ENCODE results near the gene AKAP6. TPM values are rescaled to one million over a fixed set of nuclear protein-coding genes. Genes with fewer than 3 reads are reported as not detected.

AKAP6 gene
- total RNA-seq, 1 experiment from 2014 or later = 1.9 TPM

GRCh38 chr14:32666308-32666707 is 337.2 kb downstream of the AKAP6 start:
- no peak overlapping the region for H3K27ac ChIP-seq (ENCODE audit: low read depth, low read length)
- H4K20me1 ChIP-seq (ENCODE audit: insufficient read depth) = no peaks in the 10 kb centered on the region
- H3K4me2 ChIP-seq (ENCODE audit: low read length) = no peak overlapping the region
- no peaks in the 10 kb centered on the region for H3K79me2 ChIP-seq (ENCODE audit: insufficient read depth, low read length)
- ChIA-PET POLR2A (no interaction called here), RAD21 (ENCODE audit: low non-redundant PET in 1 of 2, low total read pairs in 2 of 2, uncharacterized antibody in 2 of 2, unreplicated experiment in 2 of 2) (no interaction called here), CTCF (no interaction called here)
- H2AFZ ChIP-seq (ENCODE audit: low read depth, low read length, poor library complexity, severe bottlenecking) = no peak overlapping the region
- H3K4me3 ChIP-seq (replicated peaks in 1 of 2; ENCODE audit: low read depth in 1 of 2, low read length in 2 of 2) = no peak overlapping the region
- no peaks in the 10 kb centered on the region for H3K9me2 ChIP-seq (ENCODE audit: insufficient read depth)
- H3K4me1 ChIP-seq (ENCODE audit: control insufficient read depth in 1 of 2, insufficient read depth in 2 of 2, low read length in 2 of 2) = no peaks in the 10 kb centered on the region
- intact Hi-C loops (cut with micrococcal nuclease) = no loop called here
- DNase-seq (ENCODE audit: low read depth, low spot score) (no peak), ATAC-seq (no peak)
- peaks cover 15% of the 10 kb centered on the region; the same call in 1 of the 2 replicates for H3K27me3 ChIP-seq (ENCODE audit: insufficient read depth, low read length)
- TF ChIP-seq EZH2 (IDR thresholded peaks at IDR 0.05) = no peak
- BruUV-seq (replicated peaks) = no TSS peak
- no peak overlapping the region for H3K9ac ChIP-seq (ENCODE audit: low read length)
- no peaks in the 10 kb centered on the region for H3K36me3 ChIP-seq (ENCODE audit: control insufficient read depth in 1 of 2, insufficient read depth in 2 of 2, low read length in 2 of 2)
- H3K9me3 ChIP-seq (ENCODE audit: control insufficient read depth in 1 of 2, insufficient read depth in 1 of 2, low read depth in 1 of 2, low read length in 2 of 2) = no peaks in the 10 kb centered on the region

DNA sequence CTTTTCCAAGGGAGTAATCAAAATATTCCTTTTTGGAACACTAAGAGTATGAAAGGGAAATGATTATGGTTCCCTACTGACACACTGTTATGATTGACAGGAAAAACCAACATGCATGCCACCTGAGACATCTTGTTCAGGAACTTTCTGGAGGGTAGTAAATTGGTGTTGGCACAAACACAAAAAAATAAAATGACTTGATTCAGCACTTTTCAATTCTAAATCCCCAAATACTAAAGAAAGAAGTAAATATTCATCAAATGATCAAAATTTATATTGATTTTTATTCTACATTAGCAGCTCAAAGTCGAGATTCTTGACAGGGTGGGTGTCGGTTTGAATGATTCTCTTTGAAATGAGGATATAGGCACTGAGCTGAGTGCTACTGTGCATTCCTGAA is 338.2 kb downstream of the AKAP6 start:
- Histone ChIP-seq H3K9me3 (ENCODE audit: control insufficient read depth in 1 of 2, insufficient read depth in 1 of 2, low read depth in 1 of 2, low read length in 2 of 2) (no peaks in the 10 kb centered on the region), H3K36me3 (ENCODE audit: control insufficient read depth in 1 of 2, insufficient read depth in 2 of 2, low read length in 2 of 2) (no peaks in the 10 kb centered on the region), H3K4me3 (replicated peaks in 1 of 2; ENCODE audit: low read depth in 1 of 2, low read length in 2 of 2) (no peak overlapping the region), H3K27ac (ENCODE audit: low read depth, low read length) (no peak overlapping the region), H3K79me2 (ENCODE audit: insufficient read depth, low read length) (no peaks in the 10 kb centered on the region), H3K9ac (ENCODE audit: low read length) (no peak overlapping the region), H3K27me3 (ENCODE audit: insufficient read depth, low read length) (peaks cover 10% of the 10 kb centered on the region; the same call in 1 of the 2 replicates), H3K9me2 (ENCODE audit: insufficient read depth) (no peaks in the 10 kb centered on the region), H4K20me1 (ENCODE audit: insufficient read depth) (no peaks in the 10 kb centered on the region), H2AFZ (ENCODE audit: low read depth, low read length, poor library complexity, severe bottlenecking) (no peak overlapping the region), H3K4me1 (ENCODE audit: control insufficient read depth in 1 of 2, insufficient read depth in 2 of 2, low read length in 2 of 2) (no peaks in the 10 kb centered on the region), H3K4me2 (ENCODE audit: low read length) (no peak overlapping the region)
- ChIA-PET RAD21 (ENCODE audit: low non-redundant PET in 1 of 2, low total read pairs in 2 of 2, uncharacterized antibody in 2 of 2, unreplicated experiment in 2 of 2) (no interaction called here), CTCF (no interaction called here), POLR2A (no interaction called here)
- ATAC-seq (no peak), DNase-seq (ENCODE audit: low read depth, low spot score) (no peak)
- no TSS peak for BruUV-seq (replicated peaks)
- TF ChIP-seq, protein P1, sequence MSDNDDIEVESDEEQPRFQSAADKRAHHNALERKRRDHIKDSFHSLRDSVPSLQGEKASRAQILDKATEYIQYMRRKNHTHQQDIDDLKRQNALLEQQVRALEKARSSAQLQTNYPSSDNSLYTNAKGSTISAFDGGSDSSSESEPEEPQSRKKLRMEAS (IDR thresholded peaks at IDR 0.05) = no peak
- TF ChIP-seq ZFX (IDR thresholded peaks at IDR 0.05) = no peak
- no peak for TF ChIP-seq ZBTB33 (IDR thresholded peaks at IDR 0.05; ENCODE audit: extremely low read depth, insufficient replicate concordance, low read length)
- no peak for TF ChIP-seq TCF7L2 (IDR thresholded peaks at IDR 0.05; ENCODE audit: borderline replicate concordance, extremely low read depth, insufficient read depth, insufficient read length)
- TF ChIP-seq ATF3 (IDR thresholded peaks at IDR 0.05) = no peak
- TF ChIP-seq POLR2A (IDR thresholded peaks at IDR 0.05; ENCODE audit: borderline replicate concordance, extremely low read depth, insufficient read depth, insufficient read length) = no peak
- no peak for TF ChIP-seq SRF (IDR thresholded peaks at IDR 0.05; ENCODE audit: low read depth)
- TF ChIP-seq FOSL1 (IDR thresholded peaks at IDR 0.05; ENCODE audit: low read depth) = no peak
- TF ChIP-seq EZH2phosphoT487 (IDR thresholded peaks at IDR 0.05; ENCODE audit: borderline replicate concordance) = no peak
- TF ChIP-seq SIN3A (IDR thresholded peaks at IDR 0.05; ENCODE audit: low read depth) = no peak
- no peak for TF ChIP-seq CBX3 (IDR thresholded peaks at IDR 0.05; ENCODE audit: low read depth)
- no peak for TF ChIP-seq EZH2 (IDR thresholded peaks at IDR 0.05)
- TF ChIP-seq, protein P2, sequence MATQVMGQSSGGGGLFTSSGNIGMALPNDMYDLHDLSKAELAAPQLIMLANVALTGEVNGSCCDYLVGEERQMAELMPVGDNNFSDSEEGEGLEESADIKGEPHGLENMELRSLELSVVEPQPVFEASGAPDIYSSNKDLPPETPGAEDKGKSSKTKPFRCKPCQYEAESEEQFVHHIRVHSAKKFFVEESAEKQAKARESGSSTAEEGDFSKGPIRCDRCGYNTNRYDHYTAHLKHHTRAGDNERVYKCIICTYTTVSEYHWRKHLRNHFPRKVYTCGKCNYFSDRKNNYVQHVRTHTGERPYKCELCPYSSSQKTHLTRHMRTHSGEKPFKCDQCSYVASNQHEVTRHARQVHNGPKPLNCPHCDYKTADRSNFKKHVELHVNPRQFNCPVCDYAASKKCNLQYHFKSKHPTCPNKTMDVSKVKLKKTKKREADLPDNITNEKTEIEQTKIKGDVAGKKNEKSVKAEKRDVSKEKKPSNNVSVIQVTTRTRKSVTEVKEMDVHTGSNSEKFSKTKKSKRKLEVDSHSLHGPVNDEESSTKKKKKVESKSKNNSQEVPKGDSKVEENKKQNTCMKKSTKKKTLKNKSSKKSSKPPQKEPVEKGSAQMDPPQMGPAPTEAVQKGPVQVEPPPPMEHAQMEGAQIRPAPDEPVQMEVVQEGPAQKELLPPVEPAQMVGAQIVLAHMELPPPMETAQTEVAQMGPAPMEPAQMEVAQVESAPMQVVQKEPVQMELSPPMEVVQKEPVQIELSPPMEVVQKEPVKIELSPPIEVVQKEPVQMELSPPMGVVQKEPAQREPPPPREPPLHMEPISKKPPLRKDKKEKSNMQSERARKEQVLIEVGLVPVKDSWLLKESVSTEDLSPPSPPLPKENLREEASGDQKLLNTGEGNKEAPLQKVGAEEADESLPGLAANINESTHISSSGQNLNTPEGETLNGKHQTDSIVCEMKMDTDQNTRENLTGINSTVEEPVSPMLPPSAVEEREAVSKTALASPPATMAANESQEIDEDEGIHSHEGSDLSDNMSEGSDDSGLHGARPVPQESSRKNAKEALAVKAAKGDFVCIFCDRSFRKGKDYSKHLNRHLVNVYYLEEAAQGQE (IDR thresholded peaks at IDR 0.05; ENCODE audit: low read depth) = no peak
- TF ChIP-seq SP1 (IDR thresholded peaks at IDR 0.05; ENCODE audit: low read depth) = no peak
- intact Hi-C loops (cut with micrococcal nuclease) = no loop called here
